Breast epithelium (tissue), 3 donors: ENCODE measurements around the gene USP22.

ENCODE experiments used
- CTCF ChIP-seq, 3 donors: fragments of 450-650 bp; IDR thresholded peaks; one replicate each; pipeline ENCODE4 v1.5.1; 2016 to 2017; ENCODE audit warnings: antibody characterized with exemption in 3 of 3, mild to moderate bottlenecking in 3 of 3, moderate library complexity in 3 of 3
- POLR2A ChIP-seq: fragments of 450-650 bp; IDR thresholded peaks from one replicate; pipeline ENCODE4 v1.6.1; 2016; ENCODE audit warnings: antibody characterized with exemption, mild to moderate bottlenecking, moderate library complexity
- POLR2AphosphoS5 ChIP-seq, 3 donors: sonication (generic); formaldehyde crosslinking; IDR thresholded peaks; one replicate each; pipeline ENCODE4 v1.6.1; 2017; ENCODE audit warnings: antibody characterized with exemption in 3 of 3

- TF ChIP-seq POLR2AphosphoS5 (IDR thresholded peaks at IDR 0.05) (no peak), CTCF (IDR thresholded peaks at IDR 0.05) (no peak), POLR2A (no peak)
These were observed 61.5 kb downstream of the USP22 start for GRCh38 chr17:20981046-20981920.
